ENCODE data around the gene TTC39C.

The TTC39C gene

DNA sequence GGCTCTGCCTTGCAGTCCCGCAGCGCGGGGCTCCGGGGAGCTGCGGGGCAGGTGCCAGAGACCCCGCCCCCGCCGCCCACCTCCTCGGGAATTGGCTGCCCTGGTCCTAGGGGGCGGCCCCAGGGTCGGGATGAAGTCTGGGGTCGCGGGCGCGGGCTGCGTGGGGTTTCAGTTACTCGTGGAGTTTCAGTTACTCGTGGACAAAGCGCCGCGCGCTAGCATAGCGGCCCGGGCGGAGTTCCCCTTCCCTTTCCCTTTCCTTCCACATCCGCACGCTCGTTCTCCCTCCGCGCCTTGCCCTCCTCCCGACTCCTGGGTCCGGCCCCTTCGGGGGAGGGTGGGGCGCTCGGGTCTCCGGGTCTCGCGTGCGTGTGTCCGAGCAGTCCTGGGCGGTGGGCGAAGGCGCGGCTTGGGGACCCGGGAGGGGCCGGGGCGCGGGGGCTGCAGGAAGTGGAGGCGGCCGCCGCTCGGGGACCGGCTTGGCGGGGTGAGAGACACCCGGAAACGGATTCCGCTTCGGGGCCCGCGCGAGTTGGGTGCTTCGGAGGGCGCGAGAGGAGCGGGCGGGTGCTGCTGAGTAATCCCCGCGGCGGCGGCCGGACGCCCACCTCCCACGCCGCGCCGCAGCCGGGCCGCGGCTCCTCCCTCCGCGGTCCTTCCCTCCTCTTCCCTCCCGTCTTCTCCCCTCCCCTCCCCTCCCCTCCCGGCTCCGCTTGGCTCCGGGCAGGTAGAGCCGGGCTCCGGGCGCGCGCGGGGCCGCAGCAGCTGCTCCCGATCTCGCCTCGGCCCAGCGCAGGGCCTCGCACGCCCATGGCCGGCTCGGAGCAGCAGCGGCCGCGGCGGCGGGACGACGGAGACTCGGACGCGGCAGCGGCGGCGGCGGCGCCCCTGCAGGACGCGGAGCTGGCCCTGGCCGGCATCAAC, at the start of gene TTC39C:
TSS of gene TTC39C (plus strand) at position 693 of the 924 bp plus-strand sequence. CDS start at position 811, 118 bp downstream.
- TF ChIP-seq EGR1 (IDR thresholded peaks at IDR 0.05) (peak; percentile 71), TEAD4 (IDR thresholded peaks at IDR 0.05) (no peak), ZBTB7A (IDR thresholded peaks at IDR 0.05; ENCODE audit: low read depth) (peak; percentile 97), CREB1 (IDR thresholded peaks at IDR 0.05; ENCODE audit: low read depth) (no peak), TAF1 (IDR thresholded peaks at IDR 0.05; ENCODE audit: low read depth) (no peak; the same call in none of the 2 replicates), NFIC (IDR thresholded peaks at IDR 0.05) (no peak), CEBPB (IDR thresholded peaks at IDR 0.05) (no peak), RAD21 (IDR thresholded peaks at IDR 0.05; ENCODE audit: low read depth) (no peak), FOXM1 (IDR thresholded peaks at IDR 0.05; ENCODE audit: borderline replicate concordance, low read depth) (no peak), TCF12 (IDR thresholded peaks at IDR 0.05; ENCODE audit: low read depth) (0 out of 2 replicates have a peak, but pooled peaks have one; percentile 14), EP300 (IDR thresholded peaks at IDR 0.05; ENCODE audit: borderline replicate concordance) (0 out of 2 replicates have a peak, but pooled peaks have one; percentile 7), YY1 (IDR thresholded peaks at IDR 0.05; ENCODE audit: low read depth) (no peak)
- TF ChIP-seq, protein P1, sequence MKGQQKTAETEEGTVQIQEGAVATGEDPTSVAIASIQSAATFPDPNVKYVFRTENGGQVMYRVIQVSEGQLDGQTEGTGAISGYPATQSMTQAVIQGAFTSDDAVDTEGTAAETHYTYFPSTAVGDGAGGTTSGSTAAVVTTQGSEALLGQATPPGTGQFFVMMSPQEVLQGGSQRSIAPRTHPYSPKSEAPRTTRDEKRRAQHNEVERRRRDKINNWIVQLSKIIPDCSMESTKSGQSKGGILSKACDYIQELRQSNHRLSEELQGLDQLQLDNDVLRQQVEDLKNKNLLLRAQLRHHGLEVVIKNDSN (IDR thresholded peaks at IDR 0.05), result no peak
- TF ChIP-seq, protein P2, sequence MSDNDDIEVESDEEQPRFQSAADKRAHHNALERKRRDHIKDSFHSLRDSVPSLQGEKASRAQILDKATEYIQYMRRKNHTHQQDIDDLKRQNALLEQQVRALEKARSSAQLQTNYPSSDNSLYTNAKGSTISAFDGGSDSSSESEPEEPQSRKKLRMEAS (IDR thresholded peaks at IDR 0.05), result peak; percentile 47
- TF ChIP-seq, protein P3, sequence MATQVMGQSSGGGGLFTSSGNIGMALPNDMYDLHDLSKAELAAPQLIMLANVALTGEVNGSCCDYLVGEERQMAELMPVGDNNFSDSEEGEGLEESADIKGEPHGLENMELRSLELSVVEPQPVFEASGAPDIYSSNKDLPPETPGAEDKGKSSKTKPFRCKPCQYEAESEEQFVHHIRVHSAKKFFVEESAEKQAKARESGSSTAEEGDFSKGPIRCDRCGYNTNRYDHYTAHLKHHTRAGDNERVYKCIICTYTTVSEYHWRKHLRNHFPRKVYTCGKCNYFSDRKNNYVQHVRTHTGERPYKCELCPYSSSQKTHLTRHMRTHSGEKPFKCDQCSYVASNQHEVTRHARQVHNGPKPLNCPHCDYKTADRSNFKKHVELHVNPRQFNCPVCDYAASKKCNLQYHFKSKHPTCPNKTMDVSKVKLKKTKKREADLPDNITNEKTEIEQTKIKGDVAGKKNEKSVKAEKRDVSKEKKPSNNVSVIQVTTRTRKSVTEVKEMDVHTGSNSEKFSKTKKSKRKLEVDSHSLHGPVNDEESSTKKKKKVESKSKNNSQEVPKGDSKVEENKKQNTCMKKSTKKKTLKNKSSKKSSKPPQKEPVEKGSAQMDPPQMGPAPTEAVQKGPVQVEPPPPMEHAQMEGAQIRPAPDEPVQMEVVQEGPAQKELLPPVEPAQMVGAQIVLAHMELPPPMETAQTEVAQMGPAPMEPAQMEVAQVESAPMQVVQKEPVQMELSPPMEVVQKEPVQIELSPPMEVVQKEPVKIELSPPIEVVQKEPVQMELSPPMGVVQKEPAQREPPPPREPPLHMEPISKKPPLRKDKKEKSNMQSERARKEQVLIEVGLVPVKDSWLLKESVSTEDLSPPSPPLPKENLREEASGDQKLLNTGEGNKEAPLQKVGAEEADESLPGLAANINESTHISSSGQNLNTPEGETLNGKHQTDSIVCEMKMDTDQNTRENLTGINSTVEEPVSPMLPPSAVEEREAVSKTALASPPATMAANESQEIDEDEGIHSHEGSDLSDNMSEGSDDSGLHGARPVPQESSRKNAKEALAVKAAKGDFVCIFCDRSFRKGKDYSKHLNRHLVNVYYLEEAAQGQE (IDR thresholded peaks at IDR 0.05; ENCODE audit: low read depth), result no peak

DNA sequence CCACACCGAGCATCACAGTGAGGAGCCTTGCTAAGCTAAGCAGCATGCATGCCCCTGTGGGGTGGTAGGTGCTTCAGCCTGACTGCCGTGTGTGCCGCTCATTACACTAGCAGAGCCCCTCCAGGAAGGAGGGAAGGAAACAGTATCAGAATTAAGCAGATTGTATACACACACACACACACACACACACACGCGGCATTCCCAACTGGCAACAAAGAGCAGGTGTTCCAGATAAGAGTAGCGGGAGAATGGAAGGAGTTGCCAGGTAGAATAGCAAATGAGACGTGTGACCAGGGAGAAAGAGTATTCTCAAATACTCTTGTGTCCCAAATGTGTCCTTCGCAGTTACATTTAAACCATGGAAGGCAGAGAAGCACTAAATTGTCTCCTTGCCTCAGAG, 47.6 kb upstream of the TTC39C start:
- TF ChIP-seq ZBTB7A (IDR thresholded peaks at IDR 0.05; ENCODE audit: low read depth) (no peak), TAF1 (IDR thresholded peaks at IDR 0.05; ENCODE audit: low read depth) (no peak), FOXM1 (IDR thresholded peaks at IDR 0.05; ENCODE audit: borderline replicate concordance, low read depth) (no peak), TEAD4 (IDR thresholded peaks at IDR 0.05) (no peak), YY1 (IDR thresholded peaks at IDR 0.05; ENCODE audit: low read depth) (no peak), TCF12 (IDR thresholded peaks at IDR 0.05; ENCODE audit: low read depth) (no peak), RAD21 (IDR thresholded peaks at IDR 0.05; ENCODE audit: low read depth) (no peak), CREB1 (IDR thresholded peaks at IDR 0.05; ENCODE audit: low read depth) (no peak), NFIC (IDR thresholded peaks at IDR 0.05) (no peak), EGR1 (IDR thresholded peaks at IDR 0.05) (no peak), EP300 (IDR thresholded peaks at IDR 0.05; ENCODE audit: borderline replicate concordance) (no peak), CEBPB (IDR thresholded peaks at IDR 0.05) (no peak)
- TF ChIP-seq, protein P3 (IDR thresholded peaks at IDR 0.05; ENCODE audit: low read depth), result no peak
- TF ChIP-seq, protein P2 (IDR thresholded peaks at IDR 0.05), result no peak
- TF ChIP-seq, protein P1 (IDR thresholded peaks at IDR 0.05), result no peak

DNA sequence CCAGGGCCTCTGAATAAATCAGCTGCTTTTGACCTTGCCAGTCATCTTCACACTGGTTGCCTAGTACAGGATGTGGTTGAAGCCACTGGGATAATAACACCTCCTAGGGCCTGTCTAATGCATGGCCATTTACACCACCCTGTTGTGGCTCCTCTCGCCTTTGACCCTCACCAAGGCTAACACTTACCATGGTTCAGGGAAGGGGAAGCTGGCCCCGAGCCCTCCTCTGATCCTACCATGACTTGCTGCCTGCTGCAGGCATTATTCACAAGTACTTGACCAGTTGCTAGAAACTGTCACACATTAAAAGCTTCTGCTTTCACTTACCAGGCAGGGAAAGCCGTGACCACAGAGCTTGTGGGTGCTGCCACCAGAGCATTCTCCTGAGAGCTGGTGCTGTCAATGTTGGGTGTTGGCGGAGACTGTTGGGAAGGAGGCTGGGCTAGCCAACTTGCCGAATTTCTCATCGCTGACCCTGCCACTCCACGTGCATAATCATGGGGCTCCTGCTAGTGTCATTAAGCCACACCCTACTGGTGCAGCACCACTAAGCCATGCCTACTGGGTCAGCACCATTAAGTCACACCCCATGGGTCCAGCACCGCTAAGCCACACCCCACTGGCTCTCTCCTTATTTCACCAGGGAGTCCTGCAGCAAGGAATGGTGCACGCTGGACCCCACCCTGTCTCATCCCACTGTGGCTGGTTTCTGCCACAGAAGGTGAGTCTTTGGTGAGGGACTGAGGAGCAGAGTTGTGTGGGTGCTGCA, 47.0 kb upstream of the TTC39C start:
- TF ChIP-seq EGR1 (IDR thresholded peaks at IDR 0.05) (no peak), TEAD4 (IDR thresholded peaks at IDR 0.05) (no peak), NFIC (IDR thresholded peaks at IDR 0.05) (no peak), EP300 (IDR thresholded peaks at IDR 0.05; ENCODE audit: borderline replicate concordance) (no peak), CEBPB (IDR thresholded peaks at IDR 0.05) (no peak), CREB1 (IDR thresholded peaks at IDR 0.05; ENCODE audit: low read depth) (no peak), TAF1 (IDR thresholded peaks at IDR 0.05; ENCODE audit: low read depth) (no peak), ZBTB7A (IDR thresholded peaks at IDR 0.05; ENCODE audit: low read depth) (no peak), FOXM1 (IDR thresholded peaks at IDR 0.05; ENCODE audit: borderline replicate concordance, low read depth) (no peak), RAD21 (IDR thresholded peaks at IDR 0.05; ENCODE audit: low read depth) (no peak), TCF12 (IDR thresholded peaks at IDR 0.05; ENCODE audit: low read depth) (no peak), YY1 (IDR thresholded peaks at IDR 0.05; ENCODE audit: low read depth) (no peak)
- TF ChIP-seq, protein P3 (IDR thresholded peaks at IDR 0.05; ENCODE audit: low read depth), result no peak
- TF ChIP-seq, protein P2 (IDR thresholded peaks at IDR 0.05), result no peak
- TF ChIP-seq, protein P1 (IDR thresholded peaks at IDR 0.05), result no peak

Data from Ishikawa (cell line).